GM19452 (cell line): ENCODE data around the gene TAS2R31.

Experiments used
- ATAC-seq: cut with Tn5 transposase; IDR thresholded peaks from one replicate; pipeline ENCODE4 v1.9.1; 2021; ENCODE audit not compliant: unreplicated experiment

TAS2R31 gene

GRCh38 chr12:11007608-11008007 is 23.6 kb downstream of the TAS2R31 start:
- ATAC-seq: no peak

- ATAC-seq: no peak
Measured at GRCh38 chr12:10998204-10998603, 33.0 kb downstream of the TAS2R31 start, which contains the start of gene TAS2R20. Gene TAS2R20, minus strand, starts transcription at chr12:10998304. Its CDS starts 429 bp downstream, at chr12:10997875.

GRCh38 chr12:10994307-10994706 is 36.9 kb downstream of the TAS2R31 start:
- ATAC-seq: no peak

- ATAC-seq: no peak
Measured at GRCh38 chr12:10989107-10989506, 42.1 kb downstream of the TAS2R31 start.

GRCh38 chr12:10986812-10987211 is 44.4 kb downstream of the TAS2R31 start, which contains the start of gene TAS2R50:
Gene TAS2R50, minus strand, starts transcription at chr12:10986912. Its CDS starts 52 bp downstream, at chr12:10986860.
- no peak for ATAC-seq

- no peak for ATAC-seq
Measured at GRCh38 chr12:10982244-10982643, 49.0 kb downstream of the TAS2R31 start.
